SK-MEL-5 (cell line): Measurements from ENCODE around the gene CNOT11. TPM values are rescaled to one million over a fixed set of nuclear protein-coding genes. Genes with fewer than 3 reads are reported as not detected.
A peak's percentile ranks its signal among the peaks of the same experiment; 100 is the strongest.
"Not testable (repeated sequence)": the region's sequence is repeated elsewhere in the genome, so short reads cannot be mapped to it uniquely, and the experiment has no call there.

Source experiments
- DNase-seq: peaks from one replicate; pipeline ENCODE4 v3.0.0-alpha.2; 2016; ENCODE audit warnings: low read depth, low spot score
- in situ Hi-C: cut with HindIII; loops from 2 replicates; pipeline ENCODE4 v1.10.0; 2016; ENCODE audit warnings: low sequenced_read_pairs, high pct_unique_total_duplicates, low pct_unique_long_range_greater_than_20kb
- total RNA-seq: library from RNA; depleted of rRNA; stranded (reverse); fragments of >200 nt; shearing (Covaris generic); gene quantifications from 2 replicates; pipeline ENCODE4 v1.2.3, GENCODE V29; 2014

Gene CNOT11
- total RNA-seq, 1 experiment from 2014 or later: 55.1 TPM

- peak; percentile 48 for DNase-seq
These were observed 12.0 kb upstream of the CNOT11 start for GRCh38 chr2:101240694-101241093.

GRCh38 chr2:101241158-101241557 is 11.5 kb upstream of the CNOT11 start:
- in situ Hi-C loops: no loop called here
- DNase-seq: no peak

More at GRCh38 chr2:101240694-101241093, 12.0 kb upstream of the CNOT11 start:
- in situ Hi-C loops: not testable (repeated sequence)

- DNase-seq, in situ Hi-C loops: not testable (repeated sequence)
These were observed 8.3 kb upstream of the CNOT11 start for GRCh38 chr2:101244373-101244772.

- in situ Hi-C loops, DNase-seq: not testable (repeated sequence)
These were observed 7.8 kb upstream of the CNOT11 start for GRCh38 chr2:101244899-101245298.

- in situ Hi-C loops: not testable (repeated sequence)
These were observed 7.2 kb upstream of the CNOT11 start for GRCh38 chr2:101245468-101245867.

GRCh38 chr2:101248756-101249155 is 3.9 kb upstream of the CNOT11 start:
- DNase-seq, in situ Hi-C loops: not testable (repeated sequence)

More at GRCh38 chr2:101245468-101245867, 7.2 kb upstream of the CNOT11 start:
- DNase-seq: not testable (repeated sequence)

GRCh38 chr2:101249826-101250225 is 2.9 kb upstream of the CNOT11 start:
- in situ Hi-C loops: no loop called here
- no peak for DNase-seq

GRCh38 chr2:101251246-101251781 is 1.4 kb upstream of the CNOT11 start:
- DNase-seq, in situ Hi-C loops: not testable (repeated sequence)

- in situ Hi-C loops: no loop called here
- DNase-seq: peak; percentile 24
These were observed 760 bp upstream of the CNOT11 start for GRCh38 chr2:101251844-101252407.

GRCh38 chr2:101253013-101253702 is 472 bp downstream of the CNOT11 start:
- peak; percentile 33 for DNase-seq
- in situ Hi-C loops: no loop called here

GRCh38 chr2:101253703-101254450 is 1.2 kb downstream of the CNOT11 start:
- in situ Hi-C loops: no loop called here
- DNase-seq: no peak

GRCh38 chr2:101255501-101255900 is 2.8 kb downstream of the CNOT11 start:
- DNase-seq: no peak
- in situ Hi-C loops: no loop called here

- no peak for DNase-seq
- in situ Hi-C loops: no loop called here
These were observed 3.6 kb downstream of the CNOT11 start for GRCh38 chr2:101256316-101256715.

- in situ Hi-C loops: no loop called here
- DNase-seq: no peak
These were observed 6.1 kb downstream of the CNOT11 start for GRCh38 chr2:101258804-101259203.

GRCh38 chr2:101262142-101262541 is 9.5 kb downstream of the CNOT11 start:
- in situ Hi-C loops: no loop called here
- DNase-seq: no peak

- in situ Hi-C loops: no loop called here
- no peak for DNase-seq
These were observed 10.7 kb downstream of the CNOT11 start for GRCh38 chr2:101263377-101263800.

- in situ Hi-C loops: no loop called here
- DNase-seq: no peak
These were observed 11.8 kb downstream of the CNOT11 start for GRCh38 chr2:101264360-101264939.
